ENCODE results near the gene MFSD12.

The MFSD12 gene

GRCh38 chr19:3535981-3536380, 21.4 kb downstream of the MFSD12 start:
- no peak overlapping the region for H3K18ac ChIP-seq (ENCODE audit: low read depth in 1 of 2, low read length in 2 of 2)
- H3K4me3 ChIP-seq (ENCODE audit: insufficient read depth in 1 of 2, low read depth in 1 of 2, low read length in 2 of 2), result no peak overlapping the region
- H3K9ac ChIP-seq (ENCODE audit: low read length), result peak overlapping the region; percentile 22
- H3K36me3 ChIP-seq (ENCODE audit: control insufficient read depth in 1 of 2, insufficient read depth in 2 of 2, low read depth in 1 of 2, low read length in 2 of 2), result peaks cover 57 to 82% of the 10 kb centered on the region in 2 experiments
- no peak overlapping the region for H3K4me2 ChIP-seq (ENCODE audit: low read length, poor library complexity, severe bottlenecking)
- H2AFZ ChIP-seq (ENCODE audit: low read depth, low read length), result no peak overlapping the region
- WGBS, result 96% methylated on average over 6 of the region's 10 CpGs
- no peaks in the 10 kb centered on the region for H3K9me3 ChIP-seq (ENCODE audit: control insufficient read depth, low read length)
- no peaks in the 10 kb centered on the region for H3K27me3 ChIP-seq (ENCODE audit: control insufficient read depth in 1 of 2, insufficient read depth in 1 of 2, low read length in 2 of 2)
- no peak overlapping the region for H3K4ac ChIP-seq (ENCODE audit: low read depth in 1 of 2, low read length in 2 of 2)
- H3K23ac ChIP-seq (ENCODE audit: low read length in 2 of 2), result no peak overlapping the region
- H2BK15ac ChIP-seq (ENCODE audit: low read depth, poor library complexity, severe bottlenecking), result no peak overlapping the region
- no peak overlapping the region for H2BK12ac ChIP-seq (ENCODE audit: low read length in 2 of 2)
- H3K14ac ChIP-seq (ENCODE audit: low read length in 2 of 2), result no peak overlapping the region
- no peak overlapping the region for H2AK5ac ChIP-seq (ENCODE audit: low read length, severe bottlenecking)
- H4K8ac ChIP-seq (ENCODE audit: low read length), result no peak overlapping the region
- H2BK120ac ChIP-seq (ENCODE audit: low read depth, low read length), result no peak overlapping the region
- no peak overlapping the region for H4K91ac ChIP-seq (ENCODE audit: low read length)
- no peak overlapping the region for H2BK5ac ChIP-seq (ENCODE audit: low read depth, low read length, poor library complexity, severe bottlenecking)
- peaks cover 19% of the 10 kb centered on the region for H3K4me1 ChIP-seq (ENCODE audit: control insufficient read depth, insufficient read depth, low read depth, low read length)
- no peak overlapping the region for H3K27ac ChIP-seq (ENCODE audit: low read length, poor library complexity, severe bottlenecking)
- DNase-seq, result no peak
- H3K79me1 ChIP-seq (replicated peaks; ENCODE audit: low read length, poor library complexity, severe bottlenecking), result peaks cover 5% of the 10 kb centered on the region

DNA sequence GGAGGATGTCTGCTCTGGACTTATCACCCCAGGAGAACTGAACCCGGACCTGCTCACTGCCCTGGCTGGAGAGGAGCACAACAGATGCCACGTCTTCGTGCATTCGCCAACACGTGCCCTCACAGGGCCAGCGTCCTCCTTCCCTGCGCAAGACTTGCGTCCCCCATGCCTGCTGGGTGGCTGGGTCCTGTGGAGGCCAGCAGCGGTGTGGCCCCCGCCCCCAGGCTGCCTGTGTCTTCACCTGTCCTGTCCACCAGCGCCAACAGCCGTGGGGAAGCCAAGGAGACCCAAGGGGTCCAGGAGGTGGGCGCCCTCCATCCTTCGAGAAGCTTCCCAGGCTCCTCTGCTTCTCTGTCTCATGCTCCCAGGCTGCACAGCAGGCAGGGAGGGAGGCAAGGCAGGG, 21.8 kb downstream of the MFSD12 start:
- Histone ChIP-seq H2BK12ac (ENCODE audit: low read length in 2 of 2) (no peak overlapping the region), H3K14ac (ENCODE audit: low read length in 2 of 2) (no peak overlapping the region), H3K4ac (ENCODE audit: low read depth in 1 of 2, low read length in 2 of 2) (no peak overlapping the region), H4K91ac (ENCODE audit: low read length) (no peak overlapping the region), H3K23ac (ENCODE audit: low read length in 2 of 2) (no peak overlapping the region), H4K8ac (ENCODE audit: low read length) (no peak overlapping the region), H2AFZ (ENCODE audit: low read depth, low read length) (no peak overlapping the region), H3K4me3 (ENCODE audit: insufficient read depth in 1 of 2, low read depth in 1 of 2, low read length in 2 of 2) (no peak overlapping the region), H3K4me1 (ENCODE audit: control insufficient read depth, insufficient read depth, low read depth, low read length) (peaks cover 19% of the 10 kb centered on the region), H2AK5ac (ENCODE audit: low read length, severe bottlenecking) (no peak overlapping the region), H3K9me3 (ENCODE audit: control insufficient read depth, low read length) (no peaks in the 10 kb centered on the region), H3K79me1 (replicated peaks; ENCODE audit: low read length, poor library complexity, severe bottlenecking) (peaks cover 8% of the 10 kb centered on the region), H3K27me3 (ENCODE audit: control insufficient read depth in 1 of 2, insufficient read depth in 1 of 2, low read length in 2 of 2) (no peaks in the 10 kb centered on the region), H3K36me3 (ENCODE audit: control insufficient read depth in 1 of 2, insufficient read depth in 2 of 2, low read depth in 1 of 2, low read length in 2 of 2) (peaks cover 61 to 86% of the 10 kb centered on the region in 2 experiments), H2BK15ac (ENCODE audit: low read depth, poor library complexity, severe bottlenecking) (no peak overlapping the region), H2BK5ac (ENCODE audit: low read depth, low read length, poor library complexity, severe bottlenecking) (no peak overlapping the region), H3K9ac (ENCODE audit: low read length) (no peak overlapping the region), H2BK120ac (ENCODE audit: low read depth, low read length) (no peak overlapping the region), H3K27ac (ENCODE audit: low read length, poor library complexity, severe bottlenecking) (no peak overlapping the region), H3K4me2 (ENCODE audit: low read length, poor library complexity, severe bottlenecking) (no peak overlapping the region), H3K18ac (ENCODE audit: low read depth in 1 of 2, low read length in 2 of 2) (no peak overlapping the region)
- 98% methylated on average over 11 of the region's 14 CpGs for WGBS
- no peak for DNase-seq

GRCh38 chr19:3535235-3535535, 22.2 kb downstream of the MFSD12 start:
- peaks cover 65 to 90% of the 10 kb centered on the region in 2 experiments for H3K36me3 ChIP-seq (ENCODE audit: control insufficient read depth in 1 of 2, insufficient read depth in 2 of 2, low read depth in 1 of 2, low read length in 2 of 2)
- H3K9me3 ChIP-seq (ENCODE audit: control insufficient read depth, low read length), result no peaks in the 10 kb centered on the region
- no peak overlapping the region for H3K4me3 ChIP-seq (ENCODE audit: insufficient read depth in 1 of 2, low read depth in 1 of 2, low read length in 2 of 2)
- no peak for DNase-seq
- no peak overlapping the region for H2AK5ac ChIP-seq (ENCODE audit: low read length, severe bottlenecking)
- no peak overlapping the region for H2BK5ac ChIP-seq (ENCODE audit: low read depth, low read length, poor library complexity, severe bottlenecking)
- H4K91ac ChIP-seq (ENCODE audit: low read length), result no peak overlapping the region
- H3K79me1 ChIP-seq (replicated peaks; ENCODE audit: low read length, poor library complexity, severe bottlenecking), result peaks cover 8% of the 10 kb centered on the region
- no peak overlapping the region for H3K14ac ChIP-seq (ENCODE audit: low read length in 2 of 2)
- no peak overlapping the region for H3K27ac ChIP-seq (ENCODE audit: low read length, poor library complexity, severe bottlenecking)
- H2BK12ac ChIP-seq (ENCODE audit: low read length in 2 of 2), result no peak overlapping the region
- WGBS, result 95% methylated on average over 9 of the region's 9 CpGs
- H3K9ac ChIP-seq (ENCODE audit: low read length), result no peak overlapping the region
- H2AFZ ChIP-seq (ENCODE audit: low read depth, low read length), result no peak overlapping the region
- no peak overlapping the region for H3K18ac ChIP-seq (ENCODE audit: low read depth in 1 of 2, low read length in 2 of 2)
- H4K8ac ChIP-seq (ENCODE audit: low read length), result no peak overlapping the region
- H2BK120ac ChIP-seq (ENCODE audit: low read depth, low read length), result no peak overlapping the region
- no peaks in the 10 kb centered on the region for H3K27me3 ChIP-seq (ENCODE audit: control insufficient read depth in 1 of 2, insufficient read depth in 1 of 2, low read length in 2 of 2)
- no peak overlapping the region for H3K4ac ChIP-seq (ENCODE audit: low read depth in 1 of 2, low read length in 2 of 2)
- no peak overlapping the region for H2BK15ac ChIP-seq (ENCODE audit: low read depth, poor library complexity, severe bottlenecking)
- no peak overlapping the region for H3K23ac ChIP-seq (ENCODE audit: low read length in 2 of 2)
- peaks cover 19% of the 10 kb centered on the region for H3K4me1 ChIP-seq (ENCODE audit: control insufficient read depth, insufficient read depth, low read depth, low read length)
- no peak overlapping the region for H3K4me2 ChIP-seq (ENCODE audit: low read length, poor library complexity, severe bottlenecking)

- no peak overlapping the region for H2BK12ac ChIP-seq (ENCODE audit: low read length in 2 of 2)
Measured at GRCh38 chr19:3534375-3535234, 22.8 kb downstream of the MFSD12 start.

More at GRCh38 chr19:3534375-3535234, 22.8 kb downstream of the MFSD12 start:
- Histone ChIP-seq H3K4me3 (ENCODE audit: insufficient read depth in 1 of 2, low read depth in 1 of 2, low read length in 2 of 2) (no peak overlapping the region), H3K18ac (ENCODE audit: low read depth in 1 of 2, low read length in 2 of 2) (no peak overlapping the region), H3K9ac (ENCODE audit: low read length) (no peak overlapping the region), H3K4me1 (ENCODE audit: control insufficient read depth, insufficient read depth, low read depth, low read length) (peaks cover 19% of the 10 kb centered on the region), H3K4me2 (ENCODE audit: low read length, poor library complexity, severe bottlenecking) (no peak overlapping the region), H2AK5ac (ENCODE audit: low read length, severe bottlenecking) (no peak overlapping the region), H3K9me3 (ENCODE audit: control insufficient read depth, low read length) (no peaks in the 10 kb centered on the region), H2AFZ (ENCODE audit: low read depth, low read length) (no peak overlapping the region), H2BK15ac (ENCODE audit: low read depth, poor library complexity, severe bottlenecking) (no peak overlapping the region), H3K79me1 (replicated peaks; ENCODE audit: low read length, poor library complexity, severe bottlenecking) (peaks cover 8% of the 10 kb centered on the region), H3K4ac (ENCODE audit: low read depth in 1 of 2, low read length in 2 of 2) (no peak overlapping the region), H3K36me3 (ENCODE audit: control insufficient read depth in 1 of 2, insufficient read depth in 2 of 2, low read depth in 1 of 2, low read length in 2 of 2) (peaks cover 62 to 92% of the 10 kb centered on the region in 2 experiments), H3K27me3 (ENCODE audit: control insufficient read depth in 1 of 2, insufficient read depth in 1 of 2, low read length in 2 of 2) (no peaks in the 10 kb centered on the region), H3K23ac (ENCODE audit: low read length in 2 of 2) (no peak overlapping the region), H4K8ac (ENCODE audit: low read length) (no peak overlapping the region), H4K91ac (ENCODE audit: low read length) (no peak overlapping the region), H2BK120ac (ENCODE audit: low read depth, low read length) (no peak overlapping the region), H3K27ac (ENCODE audit: low read length, poor library complexity, severe bottlenecking) (no peak overlapping the region), H2BK5ac (ENCODE audit: low read depth, low read length, poor library complexity, severe bottlenecking) (no peak overlapping the region), H3K14ac (ENCODE audit: low read length in 2 of 2) (no peak overlapping the region)
- WGBS, result 96% methylated on average over 38 of the region's 38 CpGs
- DNase-seq, result no peak
